ENCODE data around the gene CAP2. TPM values are rescaled to one million over a fixed set of nuclear protein-coding genes. Genes with fewer than 3 reads are reported as not detected.

Gene CAP2
- total and polyA plus RNA-seq, 10 donors = 0.68 to 2.8 (median 1.8) TPM

GRCh38 chr6:17475606-17476244 lies 82.3 kb downstream of the CAP2 start:
- no peak for DNase-seq
- H3K4me3 ChIP-seq = no peak overlapping the region
- intact Hi-C loops (cut with DNase I; ENCODE audit: low total_unique reads) = no loop called here
- 86 to 89% (median 87%) methylated on average over 4 of the region's 4 CpGs for WGBS, 5 donors
- no peaks in the 10 kb centered on the region for H3K9me3 ChIP-seq
- no peak for TF ChIP-seq CTCF (IDR thresholded peaks at IDR 0.05 in 8 of 11, conservative IDR thresholded peaks at IDR 0.05 in 3 of 11)
- no peaks in the 10 kb centered on the region for H3K27me3 ChIP-seq (replicated peaks in 1 of 7)
- peaks cover 0 to 4% (median 0%) of the 10 kb centered on the region in 6 donors for H3K4me1 ChIP-seq
- no peak overlapping the region for H3K27ac ChIP-seq
- H3K36me3 ChIP-seq = no peaks in the 10 kb centered on the region

- TF ChIP-seq CTCF (IDR thresholded peaks at IDR 0.05 in 8 of 11, conservative IDR thresholded peaks at IDR 0.05 in 3 of 11) (no peak), POLR2A (IDR thresholded peaks at IDR 0.05) (no peak), POLR2AphosphoS5 (IDR thresholded peaks at IDR 0.05) (no peak)
- Histone ChIP-seq H3K36me3 (no peaks in the 10 kb centered on the region), H3K27ac (no peak overlapping the region), H3K4me3 (no peak overlapping the region), H3K27me3 (replicated peaks in 1 of 7) (no peaks in the 10 kb centered on the region), H3K4me1 (peaks cover 0 to 4% (median 0%) of the 10 kb centered on the region in 6 donors), H3K9me3 (no peaks in the 10 kb centered on the region)
- WGBS, 5 donors = 78 to 88% (median 83%) methylated on average over 3 to 4 of the region's 4 CpGs
- no peak for DNase-seq
- intact Hi-C loops (cut with DNase I; ENCODE audit: low total_unique reads) = no loop called here
Observed at GRCh38 chr6:17476511-17476910, 83.1 kb downstream of the CAP2 start.

GRCh38 chr6:17477356-17477755 lies 84.0 kb downstream of the CAP2 start:
- Histone ChIP-seq H3K27ac (no peak overlapping the region), H3K27me3 (replicated peaks in 1 of 7) (no peaks in the 10 kb centered on the region), H3K4me3 (no peak overlapping the region), H3K4me1 (peaks cover 0 to 4% (median 0%) of the 10 kb centered on the region in 6 donors), H3K9me3 (no peaks in the 10 kb centered on the region), H3K36me3 (no peaks in the 10 kb centered on the region)
- WGBS, 5 donors = 76 to 90% (median 83%) methylated on average over 2 of the region's 2 CpGs
- intact Hi-C loops (cut with DNase I; ENCODE audit: low total_unique reads) = no loop called here
- no peak for TF ChIP-seq POLR2AphosphoS5 (IDR thresholded peaks at IDR 0.05)
- TF ChIP-seq CTCF (IDR thresholded peaks at IDR 0.05 in 8 of 11, conservative IDR thresholded peaks at IDR 0.05 in 3 of 11) = no peak
- TF ChIP-seq POLR2A (IDR thresholded peaks at IDR 0.05) = no peak
- no peak for DNase-seq

- no peak overlapping the region for H3K4me3 ChIP-seq
- no peak overlapping the region for H3K27ac ChIP-seq
- WGBS, 5 donors = 83 to 93% (median 84%) methylated on average over 7 of the region's 7 CpGs
- no peak for TF ChIP-seq CTCF (IDR thresholded peaks at IDR 0.05 in 8 of 11, conservative IDR thresholded peaks at IDR 0.05 in 3 of 11)
- no peaks in the 10 kb centered on the region for H3K9me3 ChIP-seq
- peaks cover 0 to 1% (median 0%) of the 10 kb centered on the region in 6 donors for H3K4me1 ChIP-seq
- no peaks in the 10 kb centered on the region for H3K27me3 ChIP-seq (replicated peaks in 1 of 7)
- no peak for DNase-seq
- intact Hi-C loops (cut with DNase I; ENCODE audit: low total_unique reads) = no loop called here
- H3K36me3 ChIP-seq = no peaks in the 10 kb centered on the region
Observed at GRCh38 chr6:17478223-17478907, 85.0 kb downstream of the CAP2 start.
